Mesothelial cell of epicardium (in vitro differentiated cells): ENCODE data around the gene GALE. TPM values are rescaled to one million over a fixed set of nuclear protein-coding genes. Genes with fewer than 3 reads are reported as not detected.
A peak's percentile ranks its signal among the peaks of the same experiment; 100 is the strongest.
"Not testable (repeated sequence)": the region's sequence is repeated elsewhere in the genome, so short reads cannot be mapped to it uniquely, and the experiment has no call there.

Source experiments
- DNase-seq, 2 experiments: peaks; one replicate each; pipeline ENCODE4 v3.0.0; 2021; ENCODE audit warnings: low spot score in 2 of 2; ENCODE audit not compliant: unreplicated experiment in 2 of 2
- H3K27ac Mint-ChIP-seq: 2 replicates; pipeline ENCODE4 v1.8.0; 2021; ENCODE audit warnings: mixed read lengths
- H3K27me3 Mint-ChIP-seq: 2 replicates; pipeline ENCODE4 v1.8.0; 2021; ENCODE audit warnings: low read depth, mixed read lengths
- H3K36me3 Mint-ChIP-seq: 2 replicates; pipeline ENCODE4 v1.8.0; 2021; ENCODE audit warnings: mixed read lengths
- H3K4me1 Mint-ChIP-seq: 2 replicates; pipeline ENCODE4 v1.8.0; 2021; ENCODE audit warnings: mixed read lengths
- H3K4me3 Mint-ChIP-seq: 2 replicates; pipeline ENCODE4 v1.8.0; 2021; ENCODE audit warnings: mild to moderate bottlenecking, moderate library complexity, mixed read lengths
- H3K9me3 Mint-ChIP-seq: 2 replicates; pipeline ENCODE4 v1.8.0; 2021; ENCODE audit warnings: mixed read lengths
- CTCF ChIP-seq: fragments of 200-600 bp; sonication (generic); IDR thresholded peaks from one replicate; pipeline ENCODE4 v1.5.0; 2021; ENCODE audit warnings: antibody characterized with exemption; ENCODE audit not compliant: unreplicated experiment
- total RNA-seq: library from RNA; stranded (reverse); gene quantifications from 3 replicates; pipeline ENCODE4 v1.2.1, GENCODE V29; 2021

GALE gene
- total RNA-seq, 1 donor from 2014 or later = 22.5 TPM

GRCh38 chr1:23787701-23788100 is 12.9 kb downstream of the GALE start:
- Mint-ChIP-seq H3K4me3 (no peak overlapping the region), H3K4me1 (peaks cover 20% of the 10 kb centered on the region), H3K9me3 (no peaks in the 10 kb centered on the region), H3K36me3 (peaks cover 30% of the 10 kb centered on the region), H3K27ac (no peak overlapping the region), H3K27me3 (no peaks in the 10 kb centered on the region)
- DNase-seq = no peak
- no peak for TF ChIP-seq CTCF

DNA sequence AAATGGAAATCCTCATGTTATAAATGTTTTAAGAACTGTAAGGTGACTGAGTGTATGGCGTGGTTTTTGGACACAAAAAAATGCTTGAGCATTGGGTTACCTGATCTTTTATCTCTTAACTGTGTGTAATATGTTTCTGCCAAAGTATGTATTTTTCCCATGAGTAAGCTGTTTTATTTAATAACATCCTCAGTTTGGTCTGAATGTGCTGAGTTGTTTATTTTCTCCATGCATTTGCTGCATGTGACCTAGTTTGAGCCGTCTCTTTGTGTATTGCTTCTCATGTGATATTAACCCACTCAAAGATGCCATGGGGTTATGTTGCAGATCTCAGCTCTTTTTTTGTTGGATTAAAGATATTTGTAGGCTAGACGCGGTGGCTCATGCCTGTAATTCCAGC is 15.7 kb downstream of the GALE start:
- no peak overlapping the region for H3K4me3 Mint-ChIP-seq
- TF ChIP-seq CTCF = no peak
- H3K27me3 Mint-ChIP-seq = no peaks in the 10 kb centered on the region
- H3K36me3 Mint-ChIP-seq = peaks cover 35% of the 10 kb centered on the region
- no peak overlapping the region for H3K27ac Mint-ChIP-seq
- peaks cover 5% of the 10 kb centered on the region for H3K4me1 Mint-ChIP-seq
- H3K9me3 Mint-ChIP-seq = no peaks in the 10 kb centered on the region
- no peak for DNase-seq

- H3K36me3 Mint-ChIP-seq = peaks cover 34% of the 10 kb centered on the region
- peaks cover 13% of the 10 kb centered on the region for H3K4me1 Mint-ChIP-seq
- H3K27ac Mint-ChIP-seq, H3K27me3 Mint-ChIP-seq, H3K9me3 Mint-ChIP-seq, DNase-seq, H3K4me3 Mint-ChIP-seq: not testable (repeated sequence)
Measured at GRCh38 chr1:23783141-23783540, 17.4 kb downstream of the GALE start.

DNA sequence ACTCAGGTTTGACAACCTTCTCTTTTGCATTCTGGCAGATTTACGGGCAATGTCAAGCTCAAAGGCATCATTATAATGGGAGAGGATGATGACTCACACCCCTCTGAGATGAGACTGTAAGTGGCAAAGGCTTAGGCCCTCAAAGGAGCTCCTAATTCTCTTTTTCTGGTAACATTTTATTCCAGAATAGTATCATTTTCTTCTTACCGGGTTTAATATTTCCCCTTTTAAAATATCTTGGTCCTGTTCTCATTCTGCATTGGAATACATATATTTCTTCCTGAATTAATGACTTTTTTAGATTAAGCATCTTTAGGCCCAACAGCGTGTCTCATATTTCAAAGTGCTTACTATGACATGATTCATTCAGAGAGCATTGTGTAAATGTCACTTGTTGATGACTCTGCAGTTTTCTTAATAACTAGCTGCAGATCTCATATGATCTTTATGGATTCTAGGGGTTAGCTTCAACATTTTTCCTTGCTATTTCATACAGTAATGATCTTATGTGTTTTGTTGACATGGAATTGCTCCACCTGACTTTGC is 20.7 kb downstream of the GALE start:
- no peak for DNase-seq
- Mint-ChIP-seq H3K4me3 (peak overlapping the region; percentile 87), H3K27me3 (no peaks in the 10 kb centered on the region), H3K27ac (peak overlapping the region; percentile 77), H3K36me3 (peaks cover 10% of the 10 kb centered on the region), H3K4me1 (peaks cover 22% of the 10 kb centered on the region), H3K9me3 (no peaks in the 10 kb centered on the region)
- TF ChIP-seq CTCF = no peak

DNA sequence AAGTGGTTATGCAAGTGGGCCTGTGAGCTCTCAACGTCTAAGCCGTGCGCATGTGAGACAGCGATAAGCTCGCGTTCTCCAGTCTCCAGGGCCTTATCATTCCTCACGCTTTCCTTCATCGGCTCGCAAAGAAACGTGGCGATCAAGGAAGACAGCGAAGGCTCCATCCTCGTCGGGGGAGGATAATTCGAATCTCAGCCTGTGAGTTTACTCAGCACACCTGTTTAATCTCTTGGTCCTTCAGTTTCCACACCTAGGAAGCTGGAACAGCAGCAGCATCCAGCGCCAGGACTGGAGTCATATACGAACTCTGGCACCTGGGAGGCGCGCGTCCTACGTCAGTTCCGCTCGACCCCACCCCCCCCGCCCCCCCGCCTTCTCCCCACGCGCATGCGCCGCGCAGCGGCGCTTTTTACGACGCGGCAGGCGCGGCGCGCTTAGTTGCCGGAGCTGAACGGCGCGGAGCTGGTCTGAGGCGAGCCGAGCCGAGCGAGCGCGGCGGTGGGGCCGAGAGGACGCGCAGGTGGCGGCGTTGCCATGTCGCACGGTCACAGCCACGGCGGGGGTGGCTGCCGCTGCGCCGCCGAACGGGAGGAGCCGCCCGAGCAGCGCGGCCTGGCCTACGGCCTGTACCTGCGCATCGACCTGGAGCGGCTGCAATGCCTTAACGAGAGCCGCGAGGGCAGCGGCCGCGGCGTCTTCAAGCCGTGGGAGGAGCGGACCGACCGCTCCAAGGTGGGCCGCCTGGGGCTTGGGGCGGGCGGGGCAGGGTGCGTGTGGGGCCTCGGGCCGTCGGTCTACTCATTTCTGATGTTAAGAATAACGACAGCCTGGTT is 22.4 kb downstream of the GALE start, which contains the start of gene PITHD1:
Gene PITHD1 (plus strand): TSS at position 440 of the 836 bp plus-strand sequence. CDS start 98 bp downstream, at position 538.
- H3K9me3 Mint-ChIP-seq = no peaks in the 10 kb centered on the region
- DNase-seq = peak; percentile 63 to 82
- H3K4me1 Mint-ChIP-seq = peaks cover 29% of the 10 kb centered on the region
- peak within 1 kb of the TSS; percentile 87 for H3K4me3 Mint-ChIP-seq
- H3K27me3 Mint-ChIP-seq = no peaks in the 10 kb centered on the region
- H3K36me3 Mint-ChIP-seq = peaks cover 5% of the 10 kb centered on the region
- peak within 1 kb of the TSS; percentile 99 for H3K27ac Mint-ChIP-seq
- no peak for TF ChIP-seq CTCF

- H3K9me3 Mint-ChIP-seq = no peaks in the 10 kb centered on the region
- DNase-seq = no peak
- H3K4me3 Mint-ChIP-seq = no peak overlapping the region
- H3K27me3 Mint-ChIP-seq = no peaks in the 10 kb centered on the region
- no peaks in the 10 kb centered on the region for H3K36me3 Mint-ChIP-seq
- H3K27ac Mint-ChIP-seq = no peak overlapping the region
- H3K4me1 Mint-ChIP-seq = peaks cover 29% of the 10 kb centered on the region
- no peak for TF ChIP-seq CTCF
Measured at GRCh38 chr1:23776217-23776616, 24.3 kb downstream of the GALE start.
